RWPE1 (cell line): Measurements from ENCODE around the gene YTHDC2.
A peak's percentile ranks its signal among the peaks of the same experiment; 100 is the strongest.

Source experiments
- CTCF ChIA-PET: fragments of 350-600 bp; sonication (Branson Sonifier 250); formaldehyde crosslinking; extraction: SDS; loops from one replicate; lab custom pipeline; 2021; lab: Yijun Ruan, JAX
- POLR2A ChIA-PET: fragments of 400-600 bp; formaldehyde crosslinking; extraction: SDS; loops from one replicate; lab custom pipeline; 2020; ENCODE audit warnings: antibody characterized with exemption; ENCODE audit not compliant: low non-redundant PET; lab: Yijun Ruan, JAX
- DNase-seq: peaks from one replicate; pipeline ENCODE4 v3.0.0; 2012; ENCODE audit warnings: low spot score
- H3K27ac ChIP-seq: fragments of 450-650 bp; 2 replicates; pipeline ENCODE4 v1.5.1; 2017
- TF ChIP-seq, protein P1 (sequence below): fragments of 450-650 bp; conservative IDR thresholded peaks from 2 replicates; pipeline ENCODE4 v1.5.1; 2017; ENCODE audit warnings: low read depth, mild to moderate bottlenecking

YTHDC2 gene

DNA sequence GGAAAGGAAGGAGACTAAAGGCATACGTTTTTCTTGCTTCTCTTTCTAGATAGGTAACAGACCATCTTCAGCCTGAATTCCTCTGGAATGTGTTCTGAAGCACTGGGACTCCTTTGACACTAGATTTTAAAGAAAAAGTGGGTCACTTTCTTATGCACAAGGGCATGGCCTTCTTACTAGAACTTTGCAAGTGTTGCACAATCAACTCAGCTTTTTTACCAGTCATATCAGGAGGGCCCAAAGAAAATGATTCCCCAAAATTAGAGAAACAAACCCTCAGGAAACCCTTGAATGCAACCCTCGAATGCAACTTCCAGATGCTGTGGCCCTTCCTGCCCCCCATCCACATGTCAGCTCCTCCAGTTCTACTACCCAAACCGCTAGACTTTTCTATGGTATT, 93.9 kb downstream of the YTHDC2 start:
- TF ChIP-seq, protein P1, sequence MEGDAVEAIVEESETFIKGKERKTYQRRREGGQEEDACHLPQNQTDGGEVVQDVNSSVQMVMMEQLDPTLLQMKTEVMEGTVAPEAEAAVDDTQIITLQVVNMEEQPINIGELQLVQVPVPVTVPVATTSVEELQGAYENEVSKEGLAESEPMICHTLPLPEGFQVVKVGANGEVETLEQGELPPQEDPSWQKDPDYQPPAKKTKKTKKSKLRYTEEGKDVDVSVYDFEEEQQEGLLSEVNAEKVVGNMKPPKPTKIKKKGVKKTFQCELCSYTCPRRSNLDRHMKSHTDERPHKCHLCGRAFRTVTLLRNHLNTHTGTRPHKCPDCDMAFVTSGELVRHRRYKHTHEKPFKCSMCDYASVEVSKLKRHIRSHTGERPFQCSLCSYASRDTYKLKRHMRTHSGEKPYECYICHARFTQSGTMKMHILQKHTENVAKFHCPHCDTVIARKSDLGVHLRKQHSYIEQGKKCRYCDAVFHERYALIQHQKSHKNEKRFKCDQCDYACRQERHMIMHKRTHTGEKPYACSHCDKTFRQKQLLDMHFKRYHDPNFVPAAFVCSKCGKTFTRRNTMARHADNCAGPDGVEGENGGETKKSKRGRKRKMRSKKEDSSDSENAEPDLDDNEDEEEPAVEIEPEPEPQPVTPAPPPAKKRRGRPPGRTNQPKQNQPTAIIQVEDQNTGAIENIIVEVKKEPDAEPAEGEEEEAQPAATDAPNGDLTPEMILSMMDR = no peak
- CTCF ChIA-PET = interaction anchor here (0.6 to 1.4 kb wide), 5 partner anchors 15 to 620 kb away, joined by 3 to 4 read pairs (median 3); no protein-coding TSS in a partner anchor
- no peak for DNase-seq
- POLR2A ChIA-PET = no interaction called here
- no peak overlapping the region for H3K27ac ChIP-seq

DNA sequence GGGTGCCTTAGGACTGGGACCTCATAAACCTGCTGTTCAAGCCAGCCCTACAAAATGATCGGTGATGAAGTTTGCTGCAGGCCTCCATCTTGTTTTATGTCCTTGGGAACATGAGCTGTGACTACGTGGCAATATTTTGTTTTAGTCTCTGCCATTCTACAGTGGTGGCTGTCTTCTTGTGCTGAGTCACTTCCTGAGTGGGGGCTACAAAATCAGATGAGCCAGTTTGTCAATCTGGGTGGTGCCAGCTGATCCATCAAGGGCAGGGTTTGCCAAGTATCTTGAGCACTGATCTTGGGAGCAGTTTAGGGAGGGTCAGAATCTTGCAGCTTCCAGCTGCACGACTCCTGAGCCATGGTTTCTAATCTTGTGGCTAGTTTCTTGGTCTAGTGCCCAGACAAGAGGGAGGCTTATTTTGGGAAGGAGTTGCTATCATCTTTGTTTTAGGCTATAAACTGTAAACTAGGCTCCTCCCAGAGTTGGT, 94.7 kb downstream of the YTHDC2 start:
- TF ChIP-seq, protein P1 = no peak
- no peak for DNase-seq
- CTCF ChIA-PET = interaction anchor here (0.6 to 1.4 kb wide), 5 partner anchors 16 to 621 kb away, joined by 3 to 4 read pairs (median 3); no protein-coding TSS in a partner anchor
- H3K27ac ChIP-seq = no peak overlapping the region
- POLR2A ChIA-PET = no interaction called here

DNA sequence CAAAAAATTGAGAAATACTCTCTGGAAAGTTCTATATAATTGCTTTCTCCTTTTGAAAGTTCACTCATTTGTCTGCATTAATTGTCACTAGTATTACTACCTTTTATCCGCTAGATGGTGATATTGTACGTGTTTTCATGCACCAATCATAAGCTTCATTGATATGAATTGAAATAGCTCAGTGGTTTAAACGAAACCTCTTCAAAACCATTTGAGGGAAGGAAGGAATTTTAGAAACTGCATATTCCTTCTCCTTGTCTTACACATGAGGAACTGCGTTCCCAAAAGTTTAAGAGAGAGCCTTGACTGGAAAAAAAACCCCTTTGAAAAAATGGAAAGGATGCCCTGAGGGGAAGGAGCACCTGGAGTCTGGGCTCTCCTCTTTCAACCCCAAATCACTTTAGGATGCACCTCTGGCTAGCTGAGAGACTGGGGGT, 98.6 kb downstream of the YTHDC2 start:
- TF ChIP-seq, protein P1 = peak; percentile 76
- POLR2A ChIA-PET = interaction anchor here (0.7 kb wide), 1 partner anchor 18 kb away, joined by 4 read pairs; no protein-coding TSS in a partner anchor
- no peak overlapping the region for H3K27ac ChIP-seq
- peak; percentile 64 for DNase-seq
- CTCF ChIA-PET = interaction anchor here (0.6 to 1.4 kb wide), 10 partner anchors 9 to 1559 kb away, joined by 3 to 10 read pairs (median 3); no protein-coding TSS in a partner anchor

DNA sequence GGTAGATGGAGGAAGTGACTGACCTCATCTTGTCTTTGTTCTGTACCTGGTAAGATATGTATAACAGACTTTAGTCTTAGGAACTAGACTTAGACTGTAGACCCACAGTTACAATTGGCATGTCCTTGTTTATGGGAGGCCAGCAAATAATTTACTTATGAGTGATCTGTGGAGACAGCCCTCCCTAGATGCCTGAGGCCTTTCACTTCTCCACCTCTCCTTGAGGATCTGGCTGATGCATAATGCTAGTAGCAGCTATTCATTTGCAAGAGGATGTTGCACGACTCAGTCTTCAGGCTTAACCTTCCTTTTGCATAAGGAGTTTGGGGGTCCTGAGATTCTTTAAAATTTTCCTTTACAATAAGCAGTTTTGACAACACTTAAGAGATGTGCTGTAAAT, 100.7 kb downstream of the YTHDC2 start:
- TF ChIP-seq, protein P1 = no peak
- no peak overlapping the region for H3K27ac ChIP-seq
- POLR2A ChIA-PET = no interaction called here
- CTCF ChIA-PET = no interaction called here
- DNase-seq = no peak

GRCh38 chr5:113615708-113616107, 102.2 kb downstream of the YTHDC2 start:
- CTCF ChIA-PET = interaction anchor here (2.0 kb wide), 1 partner anchor 834 kb away, joined by 8 read pairs; no protein-coding TSS in a partner anchor
- POLR2A ChIA-PET = no interaction called here
- no peak for DNase-seq

GRCh38 chr5:113617191-113617796, 103.8 kb downstream of the YTHDC2 start:
- CTCF ChIA-PET = interaction anchor here (0.6 kb wide), 2 partner anchors 13 to 1066 kb away, joined by 4 to 5 read pairs; no protein-coding TSS in a partner anchor
- TF ChIP-seq, protein P1 = no peak
- no peak for DNase-seq
- H3K27ac ChIP-seq = no peak overlapping the region
- POLR2A ChIA-PET = no interaction called here

More at GRCh38 chr5:113615708-113616107, 102.2 kb downstream of the YTHDC2 start:
- H3K27ac ChIP-seq = no peak overlapping the region
- TF ChIP-seq, protein P1 = no peak
